Skeletal muscle tissue (tissue), 4 donors: Measurements from ENCODE around the gene LYZL6. TPM values are rescaled to one million over a fixed set of nuclear protein-coding genes. Genes with fewer than 3 reads are reported as not detected.
"Not testable (repeated sequence)": the region's sequence is repeated elsewhere in the genome, so short reads cannot be mapped to it uniquely, and the experiment has no call there.

Source experiments
- H3K27ac ChIP-seq: one replicate; pipeline ENCODE4 v1.7.0; 2013; ENCODE audit warnings: mild to moderate bottlenecking, low read depth, low read length, inconsistent platforms
- H3K27me3 ChIP-seq, 3 donors: one replicate each; pipeline ENCODE4 v1.7.0; 2013; ENCODE audit warnings: low read length in 3 of 3; ENCODE audit not compliant: control insufficient read depth in 3 of 3, insufficient read depth in 3 of 3
- H3K36me3 ChIP-seq, 3 donors: one replicate each; pipeline ENCODE4 v1.7.0; 2013; ENCODE audit warnings: low read length in 3 of 3; ENCODE audit not compliant: control insufficient read depth in 3 of 3, insufficient read depth in 3 of 3
- H3K4me1 ChIP-seq, 3 donors: one replicate each; pipeline ENCODE4 v1.7.0; 2013; ENCODE audit warnings: low read length in 3 of 3, mild to moderate bottlenecking in 3 of 3; ENCODE audit not compliant: control insufficient read depth in 3 of 3, insufficient read depth in 3 of 3
- H3K4me3 ChIP-seq, 3 donors: one replicate each; pipeline ENCODE4 v1.7.0; 2013; ENCODE audit warnings: low read length in 3 of 3
- H3K9ac ChIP-seq, 3 donors: one replicate each; pipeline ENCODE4 v1.7.0; 2013; ENCODE audit warnings: low read length in 3 of 3, mild to moderate bottlenecking in 3 of 3, moderate library complexity in 2 of 3, low read depth in 1 of 3
- H3K9me3 ChIP-seq, 3 donors: one replicate each; pipeline ENCODE4 v1.7.0; 2013; ENCODE audit warnings: low read length in 3 of 3; ENCODE audit not compliant: control insufficient read depth in 3 of 3
- total RNA-seq: library from RNA; depleted of rRNA; stranded (reverse); fragments of >200 nt; gene quantifications from one replicate; pipeline ENCODE4 v1.2.3, GENCODE V29; 2014
- donor health status: Osteomylitis.

The LYZL6 gene
- total RNA-seq, 1 donor from 2014 or later, result not detected

GRCh38 chr17:35949401-35949800 lies 5.9 kb upstream of the LYZL6 start:
- no peak overlapping the region for H3K4me3 ChIP-seq
- H3K9me3 ChIP-seq, result no peaks in the 10 kb centered on the region
- no peaks in the 10 kb centered on the region for H3K27me3 ChIP-seq
- no peaks in the 10 kb centered on the region for H3K36me3 ChIP-seq
- no peak overlapping the region for H3K27ac ChIP-seq
- H3K9ac ChIP-seq, result no peak overlapping the region
- H3K4me1 ChIP-seq, result no peaks in the 10 kb centered on the region

GRCh38 chr17:35948092-35948491 lies 4.6 kb upstream of the LYZL6 start:
- H3K9ac ChIP-seq, result no peak overlapping the region
- no peak overlapping the region for H3K27ac ChIP-seq
- H3K36me3 ChIP-seq, result no peaks in the 10 kb centered on the region
- no peak overlapping the region for H3K4me3 ChIP-seq
- H3K4me1 ChIP-seq, result no peaks in the 10 kb centered on the region
- no peaks in the 10 kb centered on the region for H3K9me3 ChIP-seq
- H3K27me3 ChIP-seq, result peaks cover 0 to 4% (median 0%) of the 10 kb centered on the region in 3 donors

- Histone ChIP-seq H3K4me1 (no peaks in the 10 kb centered on the region), H3K36me3 (no peaks in the 10 kb centered on the region), H3K9me3 (no peaks in the 10 kb centered on the region), H3K4me3 (no peak overlapping the region), H3K9ac (no peak overlapping the region), H3K27ac (no peak overlapping the region), H3K27me3 (peaks cover 0 to 4% (median 0%) of the 10 kb centered on the region in 3 donors)
These were observed 3.7 kb upstream of the LYZL6 start for GRCh38 chr17:35947156-35947585.

GRCh38 chr17:35944151-35944550 lies 638 bp upstream of the LYZL6 start:
- H3K27ac ChIP-seq, result no peak overlapping the region
- no peaks in the 10 kb centered on the region for H3K9me3 ChIP-seq
- peaks cover 0 to 4% (median 0%) of the 10 kb centered on the region in 3 donors for H3K27me3 ChIP-seq
- no peak overlapping the region for H3K4me3 ChIP-seq
- no peaks in the 10 kb centered on the region for H3K4me1 ChIP-seq
- no peaks in the 10 kb centered on the region for H3K36me3 ChIP-seq
- no peak overlapping the region for H3K9ac ChIP-seq

- Histone ChIP-seq H3K27me3 (peaks cover 0 to 4% (median 2%) of the 10 kb centered on the region in 3 donors), H3K27ac (no peak overlapping the region), H3K36me3 (no peaks in the 10 kb centered on the region), H3K9ac (no peak overlapping the region), H3K4me1 (no peaks in the 10 kb centered on the region), H3K9me3 (no peaks in the 10 kb centered on the region), H3K4me3 (no peak overlapping the region)
These were observed 826 bp downstream of the LYZL6 start for GRCh38 chr17:35942588-35943186.

- not testable (repeated sequence) for H3K4me3 ChIP-seq, H3K27ac ChIP-seq, H3K36me3 ChIP-seq, H3K9me3 ChIP-seq, H3K4me1 ChIP-seq, H3K27me3 ChIP-seq, H3K9ac ChIP-seq
These were observed 5.0 kb downstream of the LYZL6 start for GRCh38 chr17:35938492-35938891.

- Histone ChIP-seq H3K4me3 (no peak overlapping the region), H3K4me1 (peaks cover 0 to 4% (median 0%) of the 10 kb centered on the region in 3 donors), H3K9me3 (no peaks in the 10 kb centered on the region), H3K36me3 (no peaks in the 10 kb centered on the region), H3K27ac (no peak overlapping the region), H3K9ac (no peak overlapping the region), H3K27me3 (peaks cover 0 to 2% (median 0%) of the 10 kb centered on the region in 3 donors)
These were observed 7.5 kb downstream of the LYZL6 start for GRCh38 chr17:35936063-35936462.

- Histone ChIP-seq H3K4me3 (no peak overlapping the region), H3K4me1 (peaks cover 0 to 12% (median 7%) of the 10 kb centered on the region in 3 donors), H3K27me3 (peaks cover 3 to 8% (median 6%) of the 10 kb centered on the region in 3 donors), H3K27ac (no peak overlapping the region), H3K36me3 (no peaks in the 10 kb centered on the region), H3K9me3 (no peaks in the 10 kb centered on the region), H3K9ac (no peak overlapping the region)
These were observed 8.8 kb downstream of the LYZL6 start for GRCh38 chr17:35934760-35935159.

- Histone ChIP-seq H3K36me3 (no peaks in the 10 kb centered on the region), H3K4me1 (peaks cover 0 to 12% (median 7%) of the 10 kb centered on the region in 3 donors), H3K9ac (no peak overlapping the region), H3K4me3 (no peak overlapping the region), H3K27me3 (peaks cover 3 to 6% (median 6%) of the 10 kb centered on the region in 3 donors), H3K27ac (no peak overlapping the region), H3K9me3 (no peaks in the 10 kb centered on the region)
These were observed 10.9 kb downstream of the LYZL6 start for GRCh38 chr17:35932586-35932985.

GRCh38 chr17:35931794-35932425 lies 11.6 kb downstream of the LYZL6 start:
- Histone ChIP-seq H3K36me3 (no peaks in the 10 kb centered on the region), H3K4me3 (no peak overlapping the region), H3K4me1 (peaks cover 0 to 12% (median 7%) of the 10 kb centered on the region in 3 donors), H3K27me3 (peaks cover 3 to 6% (median 6%) of the 10 kb centered on the region in 3 donors), H3K9me3 (no peaks in the 10 kb centered on the region), H3K27ac (no peak overlapping the region), H3K9ac (no peak overlapping the region)
